Measurements from ENCODE around the gene RPS6KA5. TPM values are rescaled to one million over a fixed set of nuclear protein-coding genes. Genes with fewer than 3 reads are reported as not detected.

Gene RPS6KA5
- total RNA-seq, 1 experiment from 2014 or later = 3.8 TPM

DNA sequence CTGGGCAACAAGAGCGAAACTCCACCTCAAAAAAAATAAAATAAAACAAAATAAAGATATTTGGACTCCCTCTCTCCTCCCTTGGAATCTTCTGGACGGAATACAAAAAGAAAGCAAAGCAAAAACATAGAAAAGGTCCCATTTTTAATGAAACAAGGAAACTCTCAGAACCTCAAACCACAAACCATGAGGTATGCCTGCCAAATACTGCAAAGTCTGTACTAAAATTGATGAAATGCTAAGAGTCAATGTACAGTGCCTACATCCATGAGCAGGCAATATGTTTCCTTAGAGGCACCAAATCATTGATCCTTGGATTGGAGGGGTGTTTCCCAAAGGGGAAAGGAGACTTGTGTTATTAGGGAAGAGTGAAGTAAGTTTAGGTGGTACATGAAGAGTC is 8.2 kb upstream of the RPS6KA5 start:
- H3K27ac Mint-ChIP-seq = no peak overlapping the region
- Histone ChIP-seq H4K5ac (ENCODE audit: insufficient read length, low read depth, low read length) (no peak overlapping the region), H3K56ac (ENCODE audit: insufficient read length, low read depth, low read length) (no peak overlapping the region), H3T11ph (ENCODE audit: low read length) (no peak overlapping the region), H2BK120ac (ENCODE audit: low read depth, low read length, poor library complexity, severe bottlenecking) (no peak overlapping the region), H3K27ac (ENCODE audit: insufficient read length, low read depth, low read length) (no peak overlapping the region), H3K4me1 (ENCODE audit: insufficient read depth, low read length) (no peaks in the 10 kb centered on the region), H2BK15ac (ENCODE audit: low read depth, low read length) (no peak overlapping the region), H3K79me2 (ENCODE audit: insufficient read depth, low read length) (no peaks in the 10 kb centered on the region), H3K9me3 (ENCODE audit: control insufficient read depth, low read depth, low read length) (no peaks in the 10 kb centered on the region), H2BK12ac (ENCODE audit: insufficient read length, low read depth, low read length) (no peak overlapping the region), H3K23ac (ENCODE audit: insufficient read length, low read depth, low read length) (no peak overlapping the region), H3K4me2 (ENCODE audit: insufficient read depth, insufficient read length, low read length) (no peak overlapping the region), H4K91ac (ENCODE audit: insufficient read length, low read depth, low read length) (no peak overlapping the region), H2BK20ac (ENCODE audit: low read depth, low read length, poor library complexity, severe bottlenecking) (no peak overlapping the region), H3K4ac (ENCODE audit: low read depth, low read length) (no peak overlapping the region), H4K20me1 (ENCODE audit: control insufficient read depth, insufficient read depth, insufficient read length) (no peaks in the 10 kb centered on the region), H2AK5ac (ENCODE audit: insufficient read length, low read length) (no peak overlapping the region), H2BK5ac (ENCODE audit: insufficient read length, low read length) (no peak overlapping the region), H3K27me3 (ENCODE audit: insufficient read depth, low read length) (no peaks in the 10 kb centered on the region), H2AFZ (ENCODE audit: low read length) (no peak overlapping the region), H3K79me1 (ENCODE audit: insufficient read depth, low read depth, low read length, poor library complexity, severe bottlenecking) (no peaks in the 10 kb centered on the region), H4K8ac (replicated peaks; ENCODE audit: insufficient read length, low read depth, low read length) (no peak overlapping the region), H3K9ac (ENCODE audit: extremely low read depth, insufficient read length, low read length) (no peak overlapping the region), H3K23me2 (ENCODE audit: insufficient read length, low read depth, low read length, poor library complexity, severe bottlenecking) (no peaks in the 10 kb centered on the region), H3K18ac (ENCODE audit: insufficient read length, low read depth, low read length) (no peak overlapping the region), H3K14ac (ENCODE audit: insufficient read depth, low read length) (no peak overlapping the region)
- no peak for DNase-seq
- 0 out of 4 replicates have a peak, but pooled peaks cover 0 to 2% of the 10 kb centered on the region in 2 experiments for H3K4me1 Mint-ChIP-seq
- H3K4me3 Mint-ChIP-seq = no peak overlapping the region
- WGBS (ENCODE audit: extremely low coverage, insufficient read length, low lambda C conversion rate) = no CpG with 5 or more reads among the region's 2 CpGs
- peaks cover 0 to 3% of the 10 kb centered on the region in 2 experiments; a peak in 1 of 5 replicates for H3K9me3 Mint-ChIP-seq
- H3K27me3 Mint-ChIP-seq (ENCODE audit: low read depth) = no peaks in the 10 kb centered on the region
- TF ChIP-seq, protein P1, sequence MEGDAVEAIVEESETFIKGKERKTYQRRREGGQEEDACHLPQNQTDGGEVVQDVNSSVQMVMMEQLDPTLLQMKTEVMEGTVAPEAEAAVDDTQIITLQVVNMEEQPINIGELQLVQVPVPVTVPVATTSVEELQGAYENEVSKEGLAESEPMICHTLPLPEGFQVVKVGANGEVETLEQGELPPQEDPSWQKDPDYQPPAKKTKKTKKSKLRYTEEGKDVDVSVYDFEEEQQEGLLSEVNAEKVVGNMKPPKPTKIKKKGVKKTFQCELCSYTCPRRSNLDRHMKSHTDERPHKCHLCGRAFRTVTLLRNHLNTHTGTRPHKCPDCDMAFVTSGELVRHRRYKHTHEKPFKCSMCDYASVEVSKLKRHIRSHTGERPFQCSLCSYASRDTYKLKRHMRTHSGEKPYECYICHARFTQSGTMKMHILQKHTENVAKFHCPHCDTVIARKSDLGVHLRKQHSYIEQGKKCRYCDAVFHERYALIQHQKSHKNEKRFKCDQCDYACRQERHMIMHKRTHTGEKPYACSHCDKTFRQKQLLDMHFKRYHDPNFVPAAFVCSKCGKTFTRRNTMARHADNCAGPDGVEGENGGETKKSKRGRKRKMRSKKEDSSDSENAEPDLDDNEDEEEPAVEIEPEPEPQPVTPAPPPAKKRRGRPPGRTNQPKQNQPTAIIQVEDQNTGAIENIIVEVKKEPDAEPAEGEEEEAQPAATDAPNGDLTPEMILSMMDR (conservative IDR thresholded peaks at IDR 0.05) = no peak
- H3K36me3 Mint-ChIP-seq (ENCODE audit: insufficient read depth in 1 of 3, low read depth in 3 of 3) = no peaks in the 10 kb centered on the region
